HTR-8/SVneo (cell line): ENCODE results near the gene P3H4.

Experiments used
- DNase-seq: peaks from one replicate; pipeline ENCODE4 v3.0.0; 2011; ENCODE audit warnings: low spot score, mixed read lengths; ENCODE audit not compliant: insufficient read length
- FAIRE-seq: peaks from 2 replicates; lab custom pipeline; 2011; peaks lifted over from hg19 to GRCh38; lab: Jason Lieb, UNC

Gene P3H4

GRCh38 chr17:41822216-41823140 is 10.7 kb upstream of the P3H4 start:
- no peak for FAIRE-seq
- DNase-seq: no peak

GRCh38 chr17:41821776-41822175 is 10.0 kb upstream of the P3H4 start:
- no peak for FAIRE-seq

DNA sequence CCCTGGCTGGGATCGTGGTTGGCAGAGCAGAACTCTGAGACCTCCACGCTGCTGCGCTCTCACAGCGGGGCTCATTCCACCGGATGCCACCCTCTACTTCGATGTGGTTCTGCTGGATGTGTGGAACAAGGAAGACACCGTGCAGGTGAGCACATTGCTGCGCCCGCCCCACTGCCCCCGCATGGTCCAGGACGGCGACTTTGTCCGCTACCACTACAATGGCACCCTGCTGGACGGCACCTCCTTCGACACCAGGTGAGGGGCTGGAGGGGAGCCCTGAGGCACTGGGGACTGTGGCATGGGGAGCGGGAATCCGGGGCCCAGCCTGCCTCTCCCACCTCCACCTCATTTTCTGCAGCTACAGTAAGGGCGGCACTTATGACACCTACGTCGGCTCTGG is 6.3 kb upstream of the P3H4 start:
- DNase-seq (no peak), FAIRE-seq (no peak)

More at GRCh38 chr17:41821776-41822175, 10.0 kb upstream of the P3H4 start:
- no peak for DNase-seq

GRCh38 chr17:41816637-41817320 is 5.0 kb upstream of the P3H4 start:
- peak; percentile 71 for FAIRE-seq

GRCh38 chr17:41814195-41814594 is 2.4 kb upstream of the P3H4 start:
- DNase-seq (no peak), FAIRE-seq (no peak)

More at GRCh38 chr17:41816637-41817320, 5.0 kb upstream of the P3H4 start:
- DNase-seq: no peak

GRCh38 chr17:41813699-41814124 is 2.0 kb upstream of the P3H4 start:
- no peak for FAIRE-seq
- DNase-seq: no peak

GRCh38 chr17:41813152-41813680 is 1.5 kb upstream of the P3H4 start:
- FAIRE-seq: no peak
- DNase-seq: no peak

- peak; percentile 89 for FAIRE-seq
- peak; percentile 94 for DNase-seq
These were observed 817 bp upstream of the P3H4 start, which contains the start of gene FKBP10 for GRCh38 chr17:41812381-41813151. Gene FKBP10, plus strand, starts transcription at chr17:41813004. Its CDS starts 31 bp downstream, at chr17:41813035.

DNA sequence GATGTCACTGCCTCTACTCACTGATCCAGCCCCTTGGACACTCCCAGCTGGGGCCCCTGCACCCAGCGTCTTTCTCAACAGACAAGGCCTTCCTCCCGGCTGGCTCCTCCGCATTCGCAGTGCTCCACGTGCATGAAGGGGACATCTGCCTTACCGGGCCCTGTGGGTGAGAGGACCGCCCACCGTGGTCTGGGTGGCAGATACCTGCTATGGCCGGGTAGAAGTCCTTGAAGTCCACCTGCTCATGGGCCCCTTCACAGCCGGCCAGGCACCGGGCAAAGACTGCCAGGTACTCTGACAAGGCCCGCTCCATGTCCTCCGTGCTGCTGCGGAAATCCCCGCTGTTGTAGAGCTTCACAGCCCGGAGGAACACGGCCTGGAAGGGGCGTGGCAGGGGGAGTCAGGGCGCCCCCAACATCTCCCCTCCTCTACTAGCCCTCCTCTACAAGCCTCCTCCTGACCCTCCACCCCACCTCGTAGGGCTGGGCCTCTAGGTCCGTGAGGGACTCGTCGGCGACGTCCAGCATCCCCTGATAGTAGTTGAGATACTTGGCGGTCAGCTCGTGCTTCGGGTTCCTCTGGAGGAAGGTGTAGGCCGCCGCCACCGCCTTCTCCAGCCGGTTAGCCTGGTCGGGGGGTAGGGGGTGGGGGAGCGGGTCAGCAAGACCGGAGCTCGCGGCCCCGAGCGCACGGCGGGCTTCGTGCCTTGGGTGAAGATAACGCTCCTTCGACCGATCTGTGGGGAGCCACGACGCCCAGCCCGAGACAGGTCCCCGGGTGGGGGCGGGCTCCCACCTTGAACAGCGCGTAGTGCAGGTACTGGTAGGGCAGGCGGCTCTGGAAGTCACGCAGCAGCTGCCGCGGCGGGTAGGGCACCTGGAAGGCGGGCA is 845 bp downstream of the P3H4 start:
- FAIRE-seq (peak; percentile 20), DNase-seq (no peak)

DNA sequence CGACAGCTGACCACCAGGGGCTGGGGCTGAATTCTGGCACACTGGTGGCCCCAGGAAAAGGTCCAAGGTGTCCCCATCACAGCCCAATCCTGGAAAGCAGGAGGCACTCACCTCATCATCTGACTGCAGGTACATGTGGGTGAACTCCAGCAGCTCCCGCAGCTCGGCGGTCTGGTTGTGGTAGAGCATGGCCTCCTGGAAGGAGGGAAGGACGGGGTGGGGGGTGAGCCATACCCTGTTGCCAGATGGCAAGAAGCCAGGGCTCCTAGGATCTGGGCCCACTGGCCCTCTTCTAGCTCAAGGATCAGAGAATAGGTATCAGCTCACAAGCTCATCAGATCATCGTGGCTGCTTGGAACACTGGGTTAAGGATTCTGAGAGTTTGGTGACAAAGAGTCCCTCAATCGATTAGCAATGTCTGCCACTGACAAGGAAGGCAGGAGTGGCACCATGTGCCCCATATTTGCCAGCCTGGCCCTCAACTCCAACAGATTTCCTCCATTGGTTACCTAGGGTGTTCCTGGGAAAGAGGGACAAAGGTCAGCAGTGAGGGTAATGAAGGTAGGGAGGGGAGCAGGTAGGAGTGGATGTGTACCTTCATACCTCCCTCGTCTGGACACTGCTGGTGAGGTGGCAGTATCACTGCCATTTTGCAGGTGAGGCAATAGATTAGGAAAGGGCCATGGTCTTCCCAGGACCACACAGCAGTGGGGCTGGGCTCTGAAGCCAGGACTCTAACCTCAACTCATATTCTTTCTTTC is 4.9 kb downstream of the P3H4 start:
- FAIRE-seq (no peak), DNase-seq (no peak)

DNA sequence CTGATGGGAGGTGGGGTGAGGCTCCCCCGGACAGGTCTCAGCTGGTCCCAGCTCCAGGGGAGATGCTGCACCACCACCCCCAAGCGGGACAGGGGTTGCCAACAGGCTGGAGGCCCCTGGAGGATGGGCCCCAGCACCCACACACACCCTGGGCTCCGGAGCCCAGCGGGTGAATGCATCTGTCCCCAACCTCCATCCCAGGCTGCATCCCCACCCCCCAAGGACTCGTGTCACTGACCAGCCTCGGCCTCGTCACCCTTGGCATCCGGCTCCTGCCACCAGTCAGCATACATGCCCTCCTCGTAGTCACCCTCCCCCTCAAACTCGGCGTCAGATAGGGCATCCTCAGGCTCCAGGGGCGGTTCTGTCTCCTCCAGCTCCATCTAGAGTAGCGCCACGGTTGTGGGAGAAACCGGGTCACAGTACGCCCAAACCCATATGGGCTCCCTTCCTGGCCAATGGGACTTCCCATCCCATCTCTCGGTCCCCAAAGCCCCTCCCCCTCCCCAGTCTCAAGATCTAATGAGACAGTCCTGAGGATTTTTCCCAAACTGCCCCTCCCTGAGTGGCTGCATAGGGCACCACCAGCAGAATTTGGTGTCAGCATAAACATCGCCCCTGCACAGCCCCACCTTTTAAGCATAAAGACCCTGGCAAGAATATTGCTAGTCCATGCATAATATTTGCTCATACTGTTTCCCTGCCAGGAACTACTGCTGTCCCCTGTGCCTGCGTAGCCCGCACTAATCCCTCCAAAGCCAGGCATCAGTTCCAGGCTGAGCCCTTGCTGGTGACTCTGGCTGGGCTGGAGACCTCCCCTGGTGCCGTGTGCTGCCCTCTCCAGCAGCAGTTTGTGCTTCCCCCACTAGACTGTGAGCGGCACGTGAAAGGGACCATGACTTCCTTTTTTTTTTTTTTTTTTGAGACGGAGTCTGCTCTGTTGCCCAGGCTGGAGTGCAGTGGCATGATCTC is 8.4 kb downstream of the P3H4 start:
- FAIRE-seq (no peak), DNase-seq (no peak)

GRCh38 chr17:41801374-41802271 is 10.1 kb downstream of the P3H4 start:
- FAIRE-seq: peak; percentile 74

DNA sequence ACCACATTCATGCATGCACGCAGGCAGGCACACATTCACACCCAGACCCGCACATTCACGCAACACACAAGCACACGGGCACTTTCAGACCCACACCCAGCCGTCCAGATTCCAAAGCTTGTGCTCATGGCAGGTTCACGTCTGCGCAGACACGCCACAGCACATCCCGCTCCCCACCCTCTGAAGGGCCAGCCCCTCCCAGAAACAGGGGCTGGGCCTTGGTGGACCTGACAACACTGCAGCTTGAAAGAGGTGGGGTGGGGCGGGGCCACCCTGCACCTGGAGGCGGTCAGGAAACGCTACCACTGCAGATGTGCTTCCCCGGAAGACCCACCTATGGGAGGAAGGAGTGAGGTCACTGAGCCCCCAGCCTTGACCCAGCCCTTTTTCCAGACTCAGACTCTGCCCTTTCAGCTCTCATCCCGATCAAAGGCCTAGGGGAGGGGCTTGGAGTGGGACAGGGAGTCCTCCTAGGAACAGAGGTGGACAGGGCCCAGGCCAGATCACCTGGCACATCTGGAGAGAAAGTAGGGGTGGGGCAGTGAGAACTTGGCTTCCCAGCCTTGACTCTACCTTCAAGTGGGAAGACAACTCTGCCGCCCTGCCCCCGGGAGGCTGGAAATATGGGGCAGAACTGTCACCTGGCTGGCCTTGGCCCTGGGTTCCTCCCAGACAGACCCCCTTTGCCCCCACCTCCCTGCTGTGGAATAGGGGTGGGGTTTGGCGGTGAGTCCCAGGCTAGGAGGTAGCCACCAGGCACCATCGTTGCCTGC is 11.0 kb downstream of the P3H4 start:
- DNase-seq: peak; percentile 68

More at GRCh38 chr17:41801374-41802271, 10.1 kb downstream of the P3H4 start:
- DNase-seq: peak; percentile 88

GRCh38 chr17:41799366-41799765 is 12.4 kb downstream of the P3H4 start:
- DNase-seq: no peak
- FAIRE-seq: peak; percentile 26

More for the DNA sequence above, 11.0 kb downstream of the P3H4 start:
- FAIRE-seq: peak; percentile 70

- FAIRE-seq: no peak
- DNase-seq: no peak
These were observed 14.4 kb downstream of the P3H4 start for GRCh38 chr17:41797377-41797776.
